ENCODE results near the gene PSME1.

Gene PSME1

GRCh38 chr14:24149302-24149969 is 13.4 kb downstream of the PSME1 start:
- H3K27ac ChIP-seq (ENCODE audit: low read depth, low read length) = no peak overlapping the region
- peaks cover 43% of the 10 kb centered on the region for H3K36me3 ChIP-seq (ENCODE audit: control insufficient read depth, insufficient read depth, low read length)
- H3K9me3 ChIP-seq (ENCODE audit: control insufficient read depth, insufficient read depth, low read depth, low read length) = no peaks in the 10 kb centered on the region
- H3K27me3 ChIP-seq (ENCODE audit: control insufficient read depth, insufficient read depth, low read length) = no peaks in the 10 kb centered on the region
- H3K4me3 ChIP-seq (ENCODE audit: low read depth, low read length) = no peak overlapping the region
- H3K4me1 ChIP-seq (ENCODE audit: control insufficient read depth, insufficient read depth, low read length) = peaks cover 12% of the 10 kb centered on the region
- no peak overlapping the region for H3K9ac ChIP-seq (ENCODE audit: low read length)

DNA sequence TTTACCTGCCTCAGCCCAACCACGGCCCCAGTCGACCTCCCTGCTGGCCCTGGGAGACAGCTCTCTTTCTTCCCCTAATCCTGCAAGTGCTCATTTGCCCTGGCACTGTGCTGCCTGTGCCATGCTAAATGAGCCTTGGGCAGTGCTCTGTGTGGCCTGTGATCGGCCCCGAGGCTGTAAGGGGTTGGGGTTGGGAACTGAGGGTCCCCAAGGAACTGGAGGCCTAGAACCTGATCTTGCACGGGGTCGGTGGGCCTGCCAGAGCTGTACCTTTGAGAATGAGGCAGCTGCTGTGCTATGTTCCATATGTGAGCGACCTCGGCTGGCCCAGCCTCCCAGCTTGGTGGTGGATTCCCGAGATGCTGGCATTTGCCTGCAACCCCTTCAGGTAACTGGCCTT is 14.1 kb downstream of the PSME1 start:
- Histone ChIP-seq H3K9me3 (ENCODE audit: control insufficient read depth, insufficient read depth, low read depth, low read length) (no peaks in the 10 kb centered on the region), H3K4me3 (ENCODE audit: low read depth, low read length) (no peak overlapping the region), H3K9ac (ENCODE audit: low read length) (no peak overlapping the region), H3K4me1 (ENCODE audit: control insufficient read depth, insufficient read depth, low read length) (peaks cover 12% of the 10 kb centered on the region), H3K27ac (ENCODE audit: low read depth, low read length) (no peak overlapping the region), H3K36me3 (ENCODE audit: control insufficient read depth, insufficient read depth, low read length) (peaks cover 45% of the 10 kb centered on the region), H3K27me3 (ENCODE audit: control insufficient read depth, insufficient read depth, low read length) (no peaks in the 10 kb centered on the region)

DNA sequence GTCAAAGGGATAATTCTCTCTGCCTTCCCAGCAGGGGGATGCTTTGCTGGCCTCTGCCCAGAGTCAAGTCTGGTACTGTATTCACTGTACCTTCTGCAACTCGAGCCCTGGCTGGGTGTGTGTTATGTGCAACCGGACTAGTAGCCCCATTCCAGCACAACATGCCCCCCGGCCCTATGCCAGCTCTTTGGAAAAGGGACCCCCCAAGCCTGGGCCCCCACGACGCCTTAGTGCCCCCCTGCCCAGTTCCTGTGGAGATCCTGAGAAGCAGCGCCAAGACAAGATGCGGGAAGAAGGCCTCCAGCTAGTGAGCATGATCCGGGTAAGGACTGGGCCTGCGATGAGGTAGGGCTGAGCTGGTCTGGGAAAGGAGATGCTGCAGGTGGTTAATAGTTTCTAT is 14.6 kb downstream of the PSME1 start:
- H3K27me3 ChIP-seq (ENCODE audit: control insufficient read depth, insufficient read depth, low read length) = no peaks in the 10 kb centered on the region
- no peaks in the 10 kb centered on the region for H3K9me3 ChIP-seq (ENCODE audit: control insufficient read depth, insufficient read depth, low read depth, low read length)
- no peak overlapping the region for H3K27ac ChIP-seq (ENCODE audit: low read depth, low read length)
- H3K36me3 ChIP-seq (ENCODE audit: control insufficient read depth, insufficient read depth, low read length) = peaks cover 50% of the 10 kb centered on the region
- no peak overlapping the region for H3K9ac ChIP-seq (ENCODE audit: low read length)
- no peak overlapping the region for H3K4me3 ChIP-seq (ENCODE audit: low read depth, low read length)
- peaks cover 12% of the 10 kb centered on the region for H3K4me1 ChIP-seq (ENCODE audit: control insufficient read depth, insufficient read depth, low read length)

DNA sequence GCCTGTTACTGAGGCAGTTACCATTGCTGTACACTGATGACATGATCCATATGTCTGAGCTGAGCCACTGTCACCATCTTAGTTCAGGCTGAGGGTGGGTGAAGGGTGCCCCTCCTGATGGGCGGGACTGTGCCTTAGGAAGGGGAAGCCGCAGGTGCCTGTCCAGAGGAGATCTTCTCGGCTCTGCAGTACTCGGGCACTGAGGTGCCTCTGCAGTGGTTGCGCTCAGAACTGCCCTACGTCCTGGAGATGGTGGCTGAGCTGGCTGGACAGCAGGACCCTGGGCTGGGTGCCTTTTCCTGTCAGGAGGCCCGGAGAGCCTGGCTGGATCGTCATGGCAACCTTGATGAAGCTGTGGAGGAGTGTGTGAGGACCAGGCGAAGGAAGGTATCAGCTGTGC is 15.0 kb downstream of the PSME1 start:
- H3K9me3 ChIP-seq (ENCODE audit: control insufficient read depth, insufficient read depth, low read depth, low read length) = no peaks in the 10 kb centered on the region
- H3K4me1 ChIP-seq (ENCODE audit: control insufficient read depth, insufficient read depth, low read length) = peaks cover 8% of the 10 kb centered on the region; the same call in 1 of the 2 replicates
- H3K9ac ChIP-seq (ENCODE audit: low read length) = no peak overlapping the region
- H3K4me3 ChIP-seq (ENCODE audit: low read depth, low read length) = no peak overlapping the region
- peaks cover 54% of the 10 kb centered on the region for H3K36me3 ChIP-seq (ENCODE audit: control insufficient read depth, insufficient read depth, low read length)
- H3K27ac ChIP-seq (ENCODE audit: low read depth, low read length) = no peak overlapping the region
- H3K27me3 ChIP-seq (ENCODE audit: control insufficient read depth, insufficient read depth, low read length) = no peaks in the 10 kb centered on the region

DNA sequence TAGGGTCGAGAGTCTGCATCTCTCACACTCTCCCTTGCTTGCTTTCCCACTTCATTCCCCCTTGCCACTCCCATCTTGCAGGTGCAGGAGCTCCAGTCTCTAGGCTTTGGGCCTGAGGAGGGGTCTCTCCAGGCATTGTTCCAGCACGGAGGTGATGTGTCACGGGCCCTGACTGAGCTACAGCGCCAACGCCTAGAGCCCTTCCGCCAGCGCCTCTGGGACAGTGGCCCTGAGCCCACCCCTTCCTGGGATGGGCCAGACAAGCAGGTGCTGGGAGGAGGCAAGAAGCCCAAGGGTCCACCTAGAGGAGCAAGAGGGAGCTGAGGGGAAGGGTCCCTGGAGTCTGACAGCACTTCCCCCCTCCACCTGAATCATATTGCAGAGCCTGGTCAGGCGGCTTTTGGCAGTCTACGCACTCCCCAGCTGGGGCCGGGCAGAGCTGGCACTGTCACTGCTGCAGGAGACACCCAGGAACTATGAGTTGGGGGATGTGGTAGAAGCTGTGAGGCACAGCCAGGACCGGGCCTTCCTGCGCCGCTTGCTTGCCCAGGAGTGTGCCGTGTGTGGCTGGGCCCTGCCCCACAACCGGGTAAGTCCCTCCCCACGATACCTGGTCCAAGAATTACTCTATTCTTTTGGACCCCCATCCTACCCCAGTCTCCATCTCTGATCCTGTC is 15.5 kb downstream of the PSME1 start:
- peaks cover 55% of the 10 kb centered on the region for H3K36me3 ChIP-seq (ENCODE audit: control insufficient read depth, insufficient read depth, low read length)
- no peak overlapping the region for H3K4me3 ChIP-seq (ENCODE audit: low read depth, low read length)
- no peaks in the 10 kb centered on the region for H3K9me3 ChIP-seq (ENCODE audit: control insufficient read depth, insufficient read depth, low read depth, low read length)
- no peaks in the 10 kb centered on the region for H3K27me3 ChIP-seq (ENCODE audit: control insufficient read depth, insufficient read depth, low read length)
- H3K9ac ChIP-seq (ENCODE audit: low read length) = no peak overlapping the region
- no peak overlapping the region for H3K27ac ChIP-seq (ENCODE audit: low read depth, low read length)
- peaks cover 8% of the 10 kb centered on the region; the same call in 1 of the 2 replicates for H3K4me1 ChIP-seq (ENCODE audit: control insufficient read depth, insufficient read depth, low read length)

- peaks cover 71% of the 10 kb centered on the region for H3K36me3 ChIP-seq (ENCODE audit: control insufficient read depth, insufficient read depth, low read length)
- no peaks in the 10 kb centered on the region for H3K27me3 ChIP-seq (ENCODE audit: control insufficient read depth, insufficient read depth, low read length)
- H3K4me1 ChIP-seq (ENCODE audit: control insufficient read depth, insufficient read depth, low read length) = no peaks in the 10 kb centered on the region
- H3K9ac ChIP-seq (ENCODE audit: low read length) = no peak overlapping the region
- no peaks in the 10 kb centered on the region for H3K9me3 ChIP-seq (ENCODE audit: control insufficient read depth, insufficient read depth, low read depth, low read length)
- no peak overlapping the region for H3K4me3 ChIP-seq (ENCODE audit: low read depth, low read length)
- no peak overlapping the region for H3K27ac ChIP-seq (ENCODE audit: low read depth, low read length)
Measured at GRCh38 chr14:24155100-24155499, 19.1 kb downstream of the PSME1 start.

- Histone ChIP-seq H3K27me3 (ENCODE audit: control insufficient read depth, insufficient read depth, low read length) (no peaks in the 10 kb centered on the region), H3K4me1 (ENCODE audit: control insufficient read depth, insufficient read depth, low read length) (peaks cover 11% of the 10 kb centered on the region), H3K27ac (ENCODE audit: low read depth, low read length) (no peak overlapping the region), H3K36me3 (ENCODE audit: control insufficient read depth, insufficient read depth, low read length) (peaks cover 61% of the 10 kb centered on the region), H3K4me3 (ENCODE audit: low read depth, low read length) (no peak overlapping the region), H3K9ac (ENCODE audit: low read length) (no peak overlapping the region), H3K9me3 (ENCODE audit: control insufficient read depth, insufficient read depth, low read depth, low read length) (no peaks in the 10 kb centered on the region)
Measured at GRCh38 chr14:24156840-24157239, 20.8 kb downstream of the PSME1 start.

DNA sequence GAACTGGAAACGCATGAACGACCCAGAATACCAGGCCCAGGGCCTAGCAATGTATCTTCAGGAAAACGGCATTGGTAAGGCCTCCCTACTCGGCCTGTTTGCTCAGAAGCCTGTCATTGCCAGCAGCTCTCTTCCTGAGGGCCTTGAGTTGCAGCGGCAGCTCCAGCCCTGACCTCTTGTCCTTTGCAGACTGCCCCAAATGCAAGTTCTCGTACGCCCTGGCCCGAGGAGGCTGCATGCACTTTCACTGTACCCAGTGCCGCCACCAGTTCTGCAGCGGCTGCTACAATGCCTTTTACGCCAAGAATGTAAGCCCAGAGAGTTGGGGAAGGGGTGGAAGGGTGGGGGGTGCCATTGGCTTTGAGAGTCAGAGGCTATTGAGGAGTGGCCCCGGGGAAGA is 21.3 kb downstream of the PSME1 start:
- Histone ChIP-seq H3K36me3 (ENCODE audit: control insufficient read depth, insufficient read depth, low read length) (peaks cover 60% of the 10 kb centered on the region), H3K9me3 (ENCODE audit: control insufficient read depth, insufficient read depth, low read depth, low read length) (no peaks in the 10 kb centered on the region)

DNA sequence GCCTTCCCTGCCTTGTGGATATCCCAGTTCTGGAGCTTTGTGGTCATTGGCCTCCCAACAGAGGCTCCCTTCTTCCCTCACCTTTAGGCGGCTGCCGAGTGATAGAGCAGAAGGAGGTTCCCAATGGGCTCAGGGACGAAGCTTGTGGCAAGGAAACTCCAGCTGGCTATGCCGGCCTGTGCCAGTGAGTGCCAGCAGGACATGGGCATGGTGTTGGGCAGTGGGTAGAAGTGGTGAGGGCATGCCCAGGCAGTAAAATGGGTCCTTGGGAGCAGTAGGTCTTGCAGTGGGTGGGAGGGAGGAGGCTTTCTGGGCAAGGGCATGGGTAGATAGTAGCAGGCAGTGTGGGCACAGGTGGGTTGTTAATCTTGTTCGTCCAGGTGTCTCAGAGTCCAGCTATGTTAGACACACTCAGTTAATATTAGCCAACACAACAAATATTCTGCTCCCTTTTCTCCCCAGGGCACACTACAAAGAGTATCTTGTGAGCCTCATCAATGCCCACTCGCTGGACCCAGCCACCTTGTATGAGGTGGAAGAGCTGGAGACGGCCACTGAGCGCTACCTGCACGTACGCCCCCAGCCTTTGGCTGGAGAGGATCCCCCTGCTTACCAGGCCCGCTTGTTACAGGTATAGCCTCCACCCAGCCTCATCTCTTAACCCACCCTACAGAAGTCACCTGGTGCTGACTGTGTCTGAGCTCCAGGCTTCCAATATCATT is 23.9 kb downstream of the PSME1 start:
- H3K27ac ChIP-seq (ENCODE audit: low read depth, low read length) = no peak overlapping the region
- H3K36me3 ChIP-seq (ENCODE audit: control insufficient read depth, insufficient read depth, low read length) = peaks cover 69% of the 10 kb centered on the region
- H3K9ac ChIP-seq (ENCODE audit: low read length) = no peak overlapping the region
- no peaks in the 10 kb centered on the region for H3K9me3 ChIP-seq (ENCODE audit: control insufficient read depth, insufficient read depth, low read depth, low read length)
- H3K27me3 ChIP-seq (ENCODE audit: control insufficient read depth, insufficient read depth, low read length) = no peaks in the 10 kb centered on the region
- peaks cover 12% of the 10 kb centered on the region for H3K4me1 ChIP-seq (ENCODE audit: control insufficient read depth, insufficient read depth, low read length)
- H3K4me3 ChIP-seq (ENCODE audit: low read depth, low read length) = no peak overlapping the region

More for the DNA sequence above, 21.3 kb downstream of the PSME1 start:
- Histone ChIP-seq H3K4me1 (ENCODE audit: control insufficient read depth, insufficient read depth, low read length) (peaks cover 12% of the 10 kb centered on the region), H3K27ac (ENCODE audit: low read depth, low read length) (no peak overlapping the region), H3K4me3 (ENCODE audit: low read depth, low read length) (no peak overlapping the region), H3K27me3 (ENCODE audit: control insufficient read depth, insufficient read depth, low read length) (no peaks in the 10 kb centered on the region), H3K9ac (ENCODE audit: low read length) (no peak overlapping the region)

DNA sequence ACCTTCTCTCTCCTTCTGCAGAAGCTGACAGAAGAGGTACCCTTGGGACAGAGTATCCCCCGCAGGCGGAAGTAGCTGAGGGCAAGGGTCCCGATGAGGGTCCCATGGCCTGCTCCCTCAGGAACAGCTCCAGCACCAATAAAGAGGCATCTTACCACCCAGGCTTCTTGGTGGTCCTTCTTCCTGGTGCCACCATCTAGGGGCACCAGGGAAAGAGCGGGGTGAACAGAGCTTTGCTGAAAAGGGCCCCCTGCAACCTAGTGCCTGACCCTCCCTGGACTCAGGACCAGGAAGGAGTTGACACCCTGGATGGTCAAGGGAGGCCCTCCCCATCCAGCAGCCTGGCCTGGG is 24.5 kb downstream of the PSME1 start:
- Histone ChIP-seq H3K27ac (ENCODE audit: low read depth, low read length) (no peak overlapping the region), H3K9ac (ENCODE audit: low read length) (no peak overlapping the region), H3K27me3 (ENCODE audit: control insufficient read depth, insufficient read depth, low read length) (no peaks in the 10 kb centered on the region), H3K36me3 (ENCODE audit: control insufficient read depth, insufficient read depth, low read length) (peaks cover 69% of the 10 kb centered on the region), H3K4me1 (ENCODE audit: control insufficient read depth, insufficient read depth, low read length) (peaks cover 12% of the 10 kb centered on the region), H3K4me3 (ENCODE audit: low read depth, low read length) (no peak overlapping the region), H3K9me3 (ENCODE audit: control insufficient read depth, insufficient read depth, low read depth, low read length) (no peaks in the 10 kb centered on the region)

All from HUES6 (cell line).